Pulmonary artery endothelial cell (primary cell): Measurements from ENCODE around the gene OCA2. TPM values are rescaled to one million over a fixed set of nuclear protein-coding genes. Genes with fewer than 3 reads are reported as not detected.

ENCODE experiments used
- DNase-seq: peaks from one replicate; pipeline ENCODE4 v3.0.0-alpha.2; 2011; ENCODE audit warnings: low read depth, low spot score
- total RNA-seq: library from RNA; depleted of rRNA; stranded (reverse); fragments of >200 nt; gene quantifications from 2 replicates; pipeline ENCODE4 v1.2.3, GENCODE V29; 2014

OCA2 gene
- total RNA-seq, 1 donor from 2014 or later = not detected

- no peak for DNase-seq
These were observed 18.7 kb downstream of the OCA2 start for GRCh38 chr15:28080386-28080785.

DNA sequence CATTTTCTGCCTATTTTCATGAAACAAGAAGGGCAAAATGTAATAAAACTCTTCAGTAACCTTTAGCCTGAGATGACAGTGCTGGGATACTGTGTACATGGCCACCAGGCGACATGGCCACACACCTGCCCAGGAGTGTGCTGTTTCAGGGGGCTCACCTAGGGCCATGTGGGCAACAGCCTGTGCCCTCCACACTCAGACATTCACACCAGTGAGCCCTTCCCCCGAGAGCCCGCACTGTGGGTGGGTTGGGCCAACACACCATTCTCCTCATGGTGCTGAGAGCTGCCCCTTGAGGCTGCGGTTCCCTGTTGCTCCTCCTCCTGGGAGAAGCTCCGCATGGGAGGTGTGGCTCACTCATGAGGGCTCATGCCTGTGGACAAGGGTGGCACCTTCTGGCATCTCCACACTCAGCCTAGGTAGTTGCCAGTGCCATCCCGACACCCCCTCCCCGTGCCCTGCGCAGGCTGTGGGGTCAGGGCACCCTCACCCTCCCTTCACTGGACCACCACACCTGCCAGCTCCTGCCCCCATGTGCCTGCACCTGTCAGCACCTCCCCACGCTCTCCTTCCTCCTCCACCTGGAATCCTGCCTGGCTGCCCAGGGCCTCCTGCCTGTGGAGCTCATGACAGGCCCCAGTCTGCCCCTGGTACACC, 19.7 kb downstream of the OCA2 start:
- DNase-seq = no peak

DNA sequence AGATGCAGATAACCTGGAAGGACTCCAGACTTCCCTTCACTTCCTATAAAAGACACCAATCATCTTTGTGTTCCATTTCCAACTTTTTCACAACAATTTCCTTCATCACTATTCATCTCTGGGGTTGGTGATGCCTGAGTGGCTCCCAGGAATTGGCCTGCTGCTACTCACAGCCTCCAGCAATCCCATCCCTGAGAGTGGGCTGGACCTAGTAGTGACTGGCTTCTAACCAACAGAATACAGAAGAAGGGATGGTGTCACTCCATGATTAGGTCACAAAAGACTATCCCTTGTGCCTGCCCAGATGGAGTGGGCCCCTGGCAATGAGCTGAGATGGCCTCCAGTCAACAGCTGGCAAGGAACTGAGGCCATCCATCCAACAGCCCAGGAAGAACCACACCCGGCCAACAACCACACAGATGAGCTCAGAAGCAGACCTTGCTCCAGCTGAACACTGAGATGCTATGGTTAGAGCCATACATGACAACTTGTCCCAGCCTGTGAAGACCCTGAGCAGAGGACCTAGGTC, 20.9 kb downstream of the OCA2 start:
- DNase-seq = no peak

- no peak for DNase-seq
These were observed 23.5 kb downstream of the OCA2 start for GRCh38 chr15:28075573-28075972.

DNA sequence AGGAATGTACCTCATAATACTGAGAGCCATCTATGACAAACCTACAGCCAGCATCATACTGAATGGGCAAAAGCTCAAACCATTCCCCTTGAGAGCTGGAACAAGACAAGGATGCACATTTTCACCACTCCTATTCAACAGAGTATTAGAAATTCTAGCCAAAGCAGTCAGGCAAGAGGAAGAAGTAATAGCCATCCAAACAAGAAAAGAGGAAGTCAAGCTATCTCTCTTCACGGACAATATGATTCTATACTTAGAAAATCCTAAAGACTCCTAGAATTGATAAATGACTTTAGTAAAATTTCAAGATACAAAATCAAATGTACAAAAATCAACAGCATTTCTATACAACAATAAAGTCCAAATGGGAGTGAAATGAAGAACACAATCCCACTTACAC, 30.2 kb downstream of the OCA2 start:
- DNase-seq = no peak

DNA sequence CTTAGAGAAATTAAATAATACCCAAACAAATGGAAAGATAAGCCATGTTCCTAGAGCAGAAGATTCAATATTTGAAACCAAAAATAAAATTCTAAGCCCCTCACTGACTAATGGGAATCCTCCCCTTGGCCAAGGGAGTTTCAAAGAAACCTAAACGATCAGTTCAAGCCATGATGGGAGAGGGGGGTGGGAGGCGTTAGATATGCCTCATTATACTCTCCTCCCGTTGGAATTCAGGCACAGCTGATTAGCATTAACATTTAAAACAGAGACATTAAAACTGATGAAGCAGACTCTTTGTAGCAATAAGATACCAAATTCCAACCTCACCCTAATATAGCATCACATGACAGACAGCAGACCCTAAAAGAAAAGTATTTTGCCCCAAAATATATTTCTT, 32.9 kb downstream of the OCA2 start:
- DNase-seq = no peak

- DNase-seq = no peak
These were observed 39.1 kb downstream of the OCA2 start for GRCh38 chr15:28060005-28060404.

- DNase-seq = no peak
These were observed 41.0 kb downstream of the OCA2 start for GRCh38 chr15:28058082-28058481.

DNA sequence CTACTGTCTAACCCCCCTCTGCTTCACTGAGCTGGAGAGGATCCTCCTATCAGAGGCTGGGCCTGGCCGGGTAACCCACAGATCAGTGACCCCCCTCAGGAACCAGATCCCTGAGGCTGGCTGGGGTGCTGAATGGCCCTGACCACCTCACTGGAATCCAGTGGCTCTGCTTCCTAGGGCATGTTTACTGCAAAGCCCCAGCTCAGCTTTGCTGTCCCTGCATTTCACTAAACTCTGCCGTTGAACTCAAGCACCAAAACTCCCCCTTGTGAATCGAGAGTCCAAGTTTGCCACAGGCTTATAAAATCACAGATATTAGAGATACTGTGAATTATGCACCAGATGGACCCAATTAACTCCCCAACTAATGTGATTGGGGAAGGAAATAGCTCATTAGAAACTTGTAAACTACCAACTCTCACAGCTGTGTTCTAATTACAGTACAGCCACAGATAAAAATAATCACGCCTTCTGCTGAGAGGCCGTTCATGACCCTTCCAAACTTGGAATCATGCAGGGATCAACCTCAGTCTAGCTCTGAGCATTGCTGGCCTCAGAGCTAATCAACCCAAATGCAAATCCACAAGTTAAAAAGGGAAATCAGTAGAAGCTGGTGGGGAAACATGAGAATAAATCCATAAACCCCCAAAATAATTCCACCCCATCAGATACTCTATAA, 47.0 kb downstream of the OCA2 start:
- DNase-seq = no peak

DNA sequence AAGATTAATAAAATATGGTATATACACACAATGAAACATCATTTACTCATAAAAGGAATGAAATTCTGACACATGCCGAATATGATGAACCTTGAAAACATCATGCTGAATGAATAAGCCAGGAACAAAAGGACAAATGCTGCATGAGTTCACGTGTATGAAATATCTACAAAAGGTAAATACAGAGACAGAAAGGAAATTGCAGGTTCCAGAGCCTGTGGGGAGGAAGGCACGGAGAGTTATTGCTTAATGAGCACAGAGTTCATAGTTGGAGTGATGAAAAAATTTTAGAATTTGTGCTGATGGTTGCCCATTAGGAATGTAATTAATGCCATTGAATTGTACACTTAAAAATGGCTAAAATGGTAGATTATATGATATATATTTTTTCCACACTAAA, 49.5 kb downstream of the OCA2 start:
- DNase-seq = no peak

- no peak for DNase-seq
These were observed 51.8 kb downstream of the OCA2 start for GRCh38 chr15:28047277-28047676.

DNA sequence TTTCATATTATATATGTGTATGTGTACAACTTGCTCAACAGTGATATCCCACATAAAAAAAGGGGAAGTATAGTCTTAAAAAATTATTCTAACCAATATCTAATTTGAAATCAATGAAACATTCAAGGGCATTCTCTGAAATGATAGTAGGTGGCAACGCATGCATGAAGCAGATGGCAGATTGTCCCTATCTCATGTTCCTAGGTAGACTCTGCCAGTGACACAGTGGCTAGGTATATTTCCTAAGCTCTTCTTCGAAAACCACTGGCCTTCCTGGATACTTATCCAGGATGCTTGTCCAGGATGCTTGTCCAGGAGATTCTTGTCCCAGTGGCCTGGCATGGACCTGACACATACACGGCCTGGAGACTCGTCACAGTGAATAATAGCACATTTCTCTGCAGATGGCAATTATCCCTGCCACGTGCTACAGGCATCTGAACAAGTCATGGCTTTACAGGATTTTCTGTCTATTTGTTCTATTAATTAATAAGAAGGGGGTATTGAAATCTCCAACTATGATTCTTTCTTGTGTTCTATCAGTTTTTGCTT, 54.9 kb downstream of the OCA2 start:
- DNase-seq = no peak

DNA sequence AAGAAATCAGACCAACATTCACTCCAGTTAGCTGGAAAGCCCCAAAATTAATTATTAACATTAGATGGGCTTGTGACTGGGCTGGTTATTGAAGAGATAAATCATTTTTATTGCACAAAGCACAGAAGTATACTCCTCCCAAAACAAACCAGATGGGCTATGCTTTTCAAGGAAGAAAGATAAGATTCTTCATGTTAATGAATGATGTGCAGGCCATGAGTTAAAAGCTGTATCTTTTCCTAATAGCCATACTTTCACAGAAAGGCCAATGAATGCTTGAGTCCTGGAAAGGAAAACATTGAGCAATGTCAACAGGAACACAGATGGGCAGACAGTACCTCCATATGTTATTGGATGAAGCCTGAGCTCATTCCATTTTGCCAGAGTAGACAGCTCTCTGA, 55.4 kb downstream of the OCA2 start:
- no peak for DNase-seq

- no peak for DNase-seq
These were observed 61.0 kb downstream of the OCA2 start for GRCh38 chr15:28037969-28038590.

GRCh38 chr15:28033443-28033842, 65.7 kb downstream of the OCA2 start:
- DNase-seq = no peak

DNA sequence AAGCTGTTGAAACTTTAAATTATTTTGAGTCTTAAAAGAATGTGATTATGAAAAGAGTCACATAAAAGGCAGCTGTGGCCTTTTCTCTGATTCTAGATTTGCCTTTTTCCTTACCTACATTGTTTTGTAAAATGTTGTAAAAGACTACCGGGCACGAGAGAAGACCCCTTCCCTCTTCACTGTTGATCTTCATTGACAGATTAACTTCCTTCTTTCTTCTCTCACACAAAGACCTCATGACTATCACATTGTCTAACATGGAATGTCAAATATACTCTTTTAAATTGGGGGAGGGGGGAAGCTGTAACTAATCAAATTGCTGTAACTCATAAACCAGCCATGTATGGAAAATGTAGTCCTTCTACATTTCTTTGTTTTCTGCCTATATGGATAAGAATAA, 68.3 kb downstream of the OCA2 start:
- DNase-seq = no peak

DNA sequence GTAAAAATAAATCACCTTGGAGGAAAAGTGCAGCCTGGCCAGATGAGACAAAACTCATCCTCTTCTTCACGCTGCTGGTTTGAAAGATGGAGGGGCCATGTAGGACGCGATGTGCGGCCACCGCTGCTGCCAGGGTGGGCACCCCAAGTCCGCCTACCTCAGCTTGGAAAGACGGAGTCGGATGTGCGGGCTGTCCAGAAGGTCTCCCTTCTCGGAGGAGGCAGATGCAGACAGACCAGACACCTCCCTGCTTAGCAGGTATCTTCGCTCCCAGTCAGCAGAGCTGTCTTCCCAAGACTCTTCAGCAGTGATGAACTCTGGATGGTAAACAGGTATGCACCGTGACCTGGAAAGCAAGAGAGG, 71.4 kb downstream of the OCA2 start:
- DNase-seq = no peak

DNA sequence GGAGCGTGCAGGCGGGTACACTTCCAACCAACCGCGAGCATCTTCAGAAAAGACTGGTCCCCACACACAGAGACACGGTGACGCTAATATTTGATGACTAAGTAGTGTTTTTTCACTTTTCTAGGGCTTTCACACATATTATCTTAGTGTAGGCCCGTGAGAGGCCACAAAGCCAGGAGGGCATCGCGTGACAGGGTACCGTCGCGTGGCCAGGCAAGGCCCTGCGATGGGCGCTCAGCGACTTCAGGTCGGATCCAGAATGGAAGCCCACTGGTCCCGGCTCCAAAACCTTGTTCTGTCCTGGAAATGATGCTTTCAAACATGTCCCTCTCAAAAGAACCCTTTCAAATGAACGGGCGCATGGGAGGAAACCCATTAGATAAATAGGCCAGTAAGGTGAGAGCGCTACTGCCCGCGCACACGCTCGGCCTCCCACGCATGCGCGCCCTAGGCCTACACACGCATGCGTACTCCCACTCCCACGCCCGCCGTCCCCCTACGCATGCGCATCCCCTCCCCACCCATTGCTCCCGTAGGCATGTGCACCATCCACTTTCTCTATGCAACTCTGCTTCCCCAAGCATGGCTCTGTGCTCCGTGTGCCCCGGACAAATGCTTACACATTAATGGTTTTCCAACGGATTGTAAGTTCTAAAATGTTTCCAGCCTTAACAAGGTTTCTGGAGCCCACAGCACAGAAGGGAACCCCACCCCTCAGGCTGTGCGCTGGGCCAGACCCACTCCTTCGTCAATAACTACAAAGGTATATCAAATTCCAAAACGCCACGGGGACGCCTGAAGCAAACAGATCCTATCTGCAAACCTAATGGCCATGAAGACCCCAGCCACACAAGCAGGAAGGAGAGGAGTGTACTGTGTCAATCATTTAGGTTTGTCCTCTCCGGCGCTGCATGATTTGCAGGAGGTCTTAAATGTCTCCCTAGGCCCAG, 72.1 kb downstream of the OCA2 start:
- DNase-seq = no peak

- no peak for DNase-seq
These were observed 72.9 kb downstream of the OCA2 start for GRCh38 chr15:28026221-28026620.

DNA sequence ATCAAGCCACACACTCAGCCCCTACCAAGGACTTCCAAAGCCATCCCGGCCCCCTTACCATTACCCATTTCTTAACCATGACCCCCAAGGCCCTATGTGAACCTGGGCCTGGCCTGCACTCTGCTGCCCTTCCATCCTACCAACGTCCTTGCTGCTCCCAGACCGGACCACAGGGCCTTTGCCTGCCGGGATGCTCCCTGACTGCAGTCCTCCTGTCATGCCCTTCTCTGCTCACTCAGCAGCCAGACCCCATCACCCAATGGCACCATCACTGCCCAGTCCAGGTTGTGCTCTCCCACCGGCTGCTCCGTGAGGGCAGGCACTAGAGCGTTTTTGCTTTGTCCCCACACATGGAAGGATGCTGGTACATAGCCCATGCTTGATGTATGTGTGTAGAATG, 73.7 kb downstream of the OCA2 start:
- no peak for DNase-seq

DNA sequence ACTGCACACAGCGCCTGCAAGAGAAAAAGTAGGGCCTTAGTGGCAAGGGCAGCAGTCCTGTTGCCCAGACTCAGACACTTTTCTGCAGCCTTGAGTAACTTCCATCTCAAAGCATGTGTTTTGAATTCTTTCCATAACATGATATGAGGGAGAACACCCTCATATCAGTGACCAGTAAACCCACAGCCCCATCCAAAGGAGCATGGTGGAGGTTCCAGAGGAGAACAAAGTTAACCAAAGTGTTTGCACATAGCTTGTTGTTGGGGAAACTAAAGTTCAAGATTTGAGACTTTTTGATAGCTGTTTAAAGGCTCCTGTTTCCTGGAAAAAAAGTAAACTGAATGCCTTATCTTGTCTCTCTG, 74.2 kb downstream of the OCA2 start:
- DNase-seq = no peak
